GM18858 (cell line): Measurements from ENCODE around the gene PTPRN2.

Experiments used
- ATAC-seq: cut with Tn5 transposase; IDR thresholded peaks from one replicate; pipeline ENCODE4 v1.9.1; 2021; ENCODE audit not compliant: unreplicated experiment

PTPRN2 gene

DNA sequence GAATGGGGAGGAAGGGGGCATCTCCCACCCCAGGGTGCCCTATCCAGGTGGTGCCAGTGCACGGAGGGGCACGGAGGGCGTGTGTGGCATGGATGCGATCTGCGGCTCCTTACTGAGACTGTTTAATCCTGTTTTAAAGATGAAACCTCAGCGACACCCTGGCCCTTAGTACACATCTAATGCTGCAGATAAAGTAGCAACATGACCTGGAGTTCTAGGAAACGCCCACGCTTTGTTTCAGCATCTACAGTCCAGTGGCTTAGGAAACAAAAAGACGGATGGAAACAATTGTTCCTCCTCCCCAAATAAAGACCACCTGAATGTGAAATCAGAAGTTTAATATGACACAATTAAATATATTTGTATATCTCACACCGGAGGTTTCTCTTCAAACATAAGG is 1048.9 kb downstream of the PTPRN2 start:
- no peak for ATAC-seq

DNA sequence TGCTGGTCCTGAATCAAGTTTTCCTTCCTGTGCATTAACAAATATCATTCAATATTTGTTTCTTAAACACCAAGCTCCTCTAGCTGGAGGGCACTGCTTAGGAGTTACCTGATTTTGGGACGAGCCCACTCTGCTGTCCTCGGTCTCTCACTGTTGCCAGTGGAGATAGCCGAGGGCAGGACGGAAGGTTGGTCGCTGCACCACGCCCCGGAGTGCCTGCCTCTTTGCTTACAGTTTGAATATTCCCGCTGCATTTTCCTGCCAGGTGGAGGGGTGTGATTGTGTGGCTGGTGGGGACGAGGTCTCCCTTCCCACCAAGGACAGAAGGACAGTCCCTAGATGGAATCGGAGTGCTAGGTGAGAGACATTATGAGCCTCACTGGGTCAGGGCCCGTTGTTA is 1049.3 kb downstream of the PTPRN2 start:
- ATAC-seq = no peak

DNA sequence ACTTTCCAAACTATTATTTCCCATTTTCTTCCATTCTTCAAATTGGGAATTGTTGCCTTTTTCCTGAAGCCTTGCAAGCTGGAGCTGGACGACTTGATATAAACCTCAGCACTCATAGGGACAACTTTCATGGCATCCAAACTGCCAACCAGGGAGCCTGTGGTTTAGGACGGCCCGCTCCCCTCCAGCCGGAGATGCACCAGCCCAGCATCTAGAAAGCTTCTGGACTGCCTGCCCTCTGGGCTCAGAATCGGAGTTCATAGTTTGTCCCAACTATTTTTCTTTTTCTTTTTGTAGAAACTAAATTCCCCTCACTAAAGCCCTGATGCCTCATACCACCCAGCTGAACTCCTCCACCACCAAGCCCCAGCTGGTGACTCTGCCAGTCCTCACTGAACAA is 1050.6 kb downstream of the PTPRN2 start:
- no peak for ATAC-seq

GRCh38 chr7:157532068-157532467 is 1055.6 kb downstream of the PTPRN2 start:
- ATAC-seq = no peak

GRCh38 chr7:157529768-157530560 is 1057.7 kb downstream of the PTPRN2 start:
- no peak for ATAC-seq

- ATAC-seq = no peak
Measured at GRCh38 chr7:157528785-157529341, 1058.8 kb downstream of the PTPRN2 start.

DNA sequence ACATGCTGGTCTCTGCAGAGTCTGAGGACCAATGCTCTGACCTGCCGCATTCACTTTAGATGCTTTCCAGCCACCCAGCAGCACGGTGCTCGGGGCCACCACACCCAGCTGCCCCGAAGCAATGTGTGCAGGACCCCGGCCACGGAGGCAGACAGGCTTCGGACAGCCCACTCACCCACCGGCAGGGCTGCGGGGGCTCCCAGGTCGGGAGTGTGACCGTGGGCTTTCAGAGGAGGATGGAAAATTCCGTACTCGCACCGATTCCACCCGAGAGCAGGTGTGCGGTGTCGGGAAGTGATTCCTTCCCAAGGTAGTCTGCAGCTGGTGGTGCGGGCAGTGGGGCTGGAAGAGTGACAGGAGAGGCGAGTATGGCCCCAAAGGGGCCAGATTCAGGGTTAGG is 1059.9 kb downstream of the PTPRN2 start:
- ATAC-seq = no peak

DNA sequence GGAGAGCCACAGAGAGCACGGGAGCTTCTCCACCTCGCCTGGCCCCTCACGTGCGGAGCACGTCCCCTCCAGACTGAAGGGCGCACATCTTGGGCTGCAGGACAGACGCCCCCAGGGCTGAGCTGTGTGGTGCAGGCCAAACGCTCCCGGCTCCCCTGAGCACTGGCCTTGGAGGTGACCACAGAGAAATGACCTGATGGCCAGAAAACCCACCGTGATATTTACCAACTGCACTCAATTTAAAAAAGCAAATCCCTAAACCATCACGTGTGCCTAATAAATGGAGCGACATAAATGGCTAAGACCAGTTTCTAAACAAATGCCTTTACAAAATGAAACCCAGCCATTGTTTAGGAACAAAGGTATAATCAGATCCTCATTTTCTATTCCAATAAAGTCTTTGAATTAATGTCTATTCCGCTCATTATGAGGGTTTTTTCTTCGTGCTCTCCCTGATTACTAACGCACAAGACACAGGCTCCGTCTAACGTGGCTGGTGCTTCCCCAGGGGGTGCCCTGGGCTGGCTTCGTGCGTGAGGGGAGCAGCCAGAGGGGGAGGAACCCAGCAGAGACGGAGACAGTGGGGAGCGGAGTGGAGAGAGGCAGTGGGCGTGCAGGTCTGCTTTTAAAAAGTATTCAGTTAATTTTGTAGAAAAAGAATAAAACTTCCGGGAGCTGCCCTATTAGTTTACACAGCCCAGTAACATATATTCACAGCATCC is 1060.5 kb downstream of the PTPRN2 start:
- no peak for ATAC-seq

DNA sequence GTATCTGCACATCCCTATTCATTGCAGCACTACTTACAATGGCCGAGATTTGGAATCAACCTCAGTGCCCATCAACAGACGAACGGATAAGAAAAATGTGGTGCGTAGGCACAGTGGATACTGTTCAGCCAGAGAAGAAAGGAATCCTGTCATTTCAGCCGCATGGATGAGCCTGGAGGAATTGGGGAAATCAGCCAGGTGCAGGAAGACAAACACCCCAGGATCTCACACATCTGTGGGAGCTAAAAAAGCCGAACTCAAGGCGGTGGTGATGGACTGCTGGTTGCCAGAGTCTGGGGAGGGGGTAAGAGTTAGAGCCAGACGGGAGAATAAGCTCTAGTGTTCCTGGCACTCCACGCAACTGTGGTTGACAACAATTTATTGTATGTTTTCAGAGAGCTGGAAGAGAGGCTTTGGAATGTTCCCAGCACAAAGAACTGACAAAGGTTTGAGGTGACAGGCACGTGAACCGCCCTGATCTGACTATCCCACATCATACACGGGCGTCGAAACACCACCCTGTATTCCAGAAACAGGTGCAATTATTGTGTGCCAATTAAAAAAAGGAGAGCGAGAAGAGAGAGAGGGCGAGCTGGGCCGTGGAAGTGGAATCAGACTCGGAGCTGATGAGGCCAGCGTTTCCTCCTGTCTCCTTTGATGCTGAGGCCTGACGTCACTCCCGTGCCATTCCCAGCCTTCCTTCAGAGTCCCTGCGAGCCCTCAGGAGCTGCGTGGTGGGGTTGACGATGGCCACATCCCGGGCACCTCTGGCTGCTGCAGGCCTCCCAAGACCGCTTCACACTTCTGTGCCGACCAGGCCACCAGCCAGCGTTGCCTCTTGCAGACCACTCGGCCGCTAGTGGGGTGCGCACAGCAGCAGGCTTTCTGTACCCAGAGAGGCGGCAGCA is 1061.4 kb downstream of the PTPRN2 start:
- ATAC-seq = no peak

DNA sequence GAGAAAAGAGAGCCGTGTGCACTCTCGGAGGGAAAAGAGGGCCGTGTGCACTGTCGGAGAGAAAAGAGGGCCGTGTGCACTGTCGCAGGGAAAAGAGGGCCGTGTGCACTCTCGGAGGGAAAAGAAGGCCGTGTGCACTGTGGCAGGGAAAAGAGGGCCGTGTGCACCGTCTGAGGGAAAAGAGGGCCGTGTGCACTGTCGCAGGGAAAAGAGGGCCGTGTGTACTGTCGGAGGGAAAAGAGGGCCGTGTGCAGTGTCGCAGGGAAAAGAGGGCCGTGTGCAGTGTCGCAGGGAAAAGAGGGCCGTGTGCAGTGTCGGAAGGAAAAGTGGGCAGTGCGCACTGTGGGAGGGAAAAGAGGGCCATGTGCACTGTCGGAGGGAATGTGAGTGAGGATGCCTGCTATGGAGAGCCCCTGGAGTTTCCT is 1062.1 kb downstream of the PTPRN2 start:
- no peak for ATAC-seq

DNA sequence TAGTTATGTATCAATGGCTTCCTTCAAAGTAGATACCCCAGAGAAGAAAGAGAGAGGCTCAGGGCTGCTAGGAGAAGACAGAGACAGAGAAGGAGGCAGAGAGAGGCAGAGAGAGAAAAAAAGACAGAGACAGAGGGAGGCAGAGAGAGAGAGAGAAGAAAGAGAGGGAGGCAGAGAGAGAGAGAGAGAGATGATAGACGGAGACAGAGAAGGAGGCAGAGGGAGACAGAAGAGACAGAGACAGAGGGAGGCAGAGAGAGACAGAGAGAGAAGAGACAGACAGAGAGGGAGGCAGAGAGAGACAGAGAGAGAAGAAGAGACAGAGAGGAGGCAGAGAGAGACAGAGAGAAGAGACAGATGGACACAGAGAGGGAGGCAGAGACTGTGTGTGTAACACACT is 1062.9 kb downstream of the PTPRN2 start:
- ATAC-seq = no peak

GRCh38 chr7:157523766-157524421 is 1063.7 kb downstream of the PTPRN2 start:
- no peak for ATAC-seq

- no peak for ATAC-seq
Measured at GRCh38 chr7:157523371-157523765, 1064.3 kb downstream of the PTPRN2 start.

DNA sequence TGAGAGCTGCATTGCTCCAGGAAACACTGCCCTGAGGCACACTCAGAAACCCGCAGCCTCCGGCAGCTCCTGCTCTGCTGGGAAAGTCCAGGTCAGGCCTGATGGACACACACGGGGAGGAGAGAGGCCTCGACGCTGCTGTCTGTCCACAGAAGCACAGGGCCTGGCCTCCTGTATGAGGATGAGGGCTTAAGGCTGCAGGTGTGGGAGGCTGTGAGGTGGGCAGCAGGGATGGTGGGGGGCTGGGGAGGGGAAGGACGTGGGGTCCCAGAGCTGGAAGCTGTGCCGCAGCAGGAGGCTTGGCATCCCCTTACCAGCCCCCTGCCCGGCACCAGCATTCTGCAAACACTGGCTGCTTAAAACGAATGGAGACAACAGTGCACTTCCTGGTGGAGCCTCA is 1064.7 kb downstream of the PTPRN2 start:
- ATAC-seq = no peak

DNA sequence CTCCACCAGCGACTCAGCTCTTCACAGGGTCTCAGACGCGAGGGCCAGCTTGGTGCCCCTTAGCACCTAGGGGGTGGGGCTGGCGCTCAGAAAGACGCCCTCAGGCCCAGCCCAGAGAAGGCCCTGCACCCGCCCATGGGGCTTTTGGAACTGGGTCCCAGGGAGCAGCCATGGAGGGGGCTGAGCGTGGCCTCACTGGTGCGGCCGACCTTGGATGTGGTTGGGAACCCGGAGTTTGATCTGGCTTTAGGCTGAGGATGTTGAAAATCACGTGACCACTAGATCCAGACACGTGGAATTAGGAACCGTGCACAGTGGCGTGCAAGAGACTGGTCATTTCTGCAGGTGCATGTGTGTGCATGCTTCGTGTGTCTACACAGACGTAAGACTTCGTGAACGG is 1065.4 kb downstream of the PTPRN2 start:
- ATAC-seq = no peak

DNA sequence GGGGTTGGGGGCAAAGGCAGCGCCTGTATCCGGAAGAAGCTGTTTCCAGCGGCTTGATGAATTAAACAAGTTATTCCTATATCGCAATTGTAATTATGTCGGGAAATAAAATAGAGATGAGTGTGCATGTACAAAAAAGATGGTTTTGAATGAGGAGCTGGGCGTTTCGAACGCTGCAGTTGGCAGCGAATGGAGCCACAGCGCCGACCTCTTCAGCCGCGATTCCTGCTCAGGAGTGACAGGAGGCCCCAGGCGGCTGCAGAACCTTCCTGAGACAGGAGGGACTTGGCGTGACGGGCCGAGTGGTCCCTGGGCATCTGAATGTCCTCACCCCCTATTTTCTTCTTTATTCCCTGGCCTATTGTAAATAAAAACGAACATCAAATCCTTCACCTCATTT is 1065.9 kb downstream of the PTPRN2 start:
- ATAC-seq = no peak

DNA sequence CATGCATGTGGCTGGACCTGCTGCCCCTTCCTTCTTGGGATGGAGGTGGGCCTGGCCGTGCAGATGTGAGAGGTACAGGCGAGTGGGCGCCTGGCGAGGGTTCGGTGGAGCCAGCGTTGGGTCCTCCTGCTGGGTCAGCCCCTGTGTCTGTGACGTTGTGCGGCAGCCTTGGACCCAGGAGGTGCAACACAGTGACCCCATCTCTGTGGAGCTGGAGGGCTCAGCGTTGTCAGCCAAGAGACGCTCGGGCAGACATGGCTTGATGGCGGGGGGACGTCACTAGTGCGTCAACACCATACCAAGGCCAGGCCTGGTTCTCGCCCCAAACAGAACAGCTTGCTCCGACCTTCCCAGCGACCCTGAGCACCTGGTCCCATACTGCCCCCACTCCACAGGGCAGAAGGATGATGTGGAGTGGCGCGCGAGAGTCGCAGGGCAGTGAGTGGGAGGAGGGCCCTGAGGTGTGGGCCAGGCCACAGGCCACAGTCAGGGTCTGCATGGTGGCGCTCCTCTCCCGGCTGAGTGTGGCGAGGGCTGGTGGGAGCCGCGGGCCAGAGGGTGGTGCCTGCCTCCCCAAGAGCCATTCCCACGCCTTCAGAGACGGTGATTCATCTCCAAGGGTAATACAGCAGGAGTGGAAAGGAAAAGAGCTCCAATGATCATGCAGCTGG is 1066.4 kb downstream of the PTPRN2 start:
- no peak for ATAC-seq

DNA sequence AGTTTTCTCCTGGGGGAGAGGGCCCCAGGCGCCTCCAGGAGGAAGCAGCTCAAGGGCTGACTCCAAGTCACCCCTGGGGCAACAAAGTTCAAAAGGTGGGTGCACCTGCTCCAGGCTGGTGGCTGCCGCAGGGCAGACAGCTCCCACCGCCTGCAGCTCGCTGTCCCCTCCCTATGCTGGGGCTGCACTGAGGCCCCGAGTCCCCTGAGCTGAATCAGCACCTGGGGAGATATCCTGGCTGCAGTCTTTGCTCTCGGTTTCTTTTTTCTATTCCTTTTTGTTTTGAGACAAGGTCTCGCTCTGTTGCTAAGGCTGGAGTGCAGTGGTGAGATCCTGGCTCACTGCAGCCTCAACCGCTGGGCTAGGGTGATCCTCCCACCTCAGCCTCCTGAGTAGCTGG is 1067.4 kb downstream of the PTPRN2 start:
- no peak for ATAC-seq

DNA sequence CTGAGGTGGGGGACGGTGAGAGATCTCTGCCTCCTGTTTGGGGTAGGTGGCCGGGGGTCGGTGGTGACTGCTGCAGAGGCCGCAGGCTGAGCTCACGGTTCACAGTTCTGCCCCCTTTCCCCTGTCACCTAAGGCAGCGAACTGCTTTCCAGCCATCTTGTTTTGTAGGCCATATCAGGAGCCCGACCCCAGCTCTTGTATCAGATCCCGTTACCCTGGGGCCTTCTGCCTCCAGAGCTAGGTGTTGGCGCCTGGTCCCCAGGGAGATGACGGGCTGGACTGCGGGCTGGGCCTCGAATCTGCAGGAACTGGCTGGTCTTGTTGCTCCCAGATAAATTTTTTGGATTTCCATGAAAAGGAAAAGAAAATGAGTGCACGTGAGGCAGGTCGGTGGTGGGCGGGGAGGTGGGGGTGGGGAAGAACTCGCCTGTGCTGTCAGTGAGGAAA is 1067.8 kb downstream of the PTPRN2 start:
- no peak for ATAC-seq

DNA sequence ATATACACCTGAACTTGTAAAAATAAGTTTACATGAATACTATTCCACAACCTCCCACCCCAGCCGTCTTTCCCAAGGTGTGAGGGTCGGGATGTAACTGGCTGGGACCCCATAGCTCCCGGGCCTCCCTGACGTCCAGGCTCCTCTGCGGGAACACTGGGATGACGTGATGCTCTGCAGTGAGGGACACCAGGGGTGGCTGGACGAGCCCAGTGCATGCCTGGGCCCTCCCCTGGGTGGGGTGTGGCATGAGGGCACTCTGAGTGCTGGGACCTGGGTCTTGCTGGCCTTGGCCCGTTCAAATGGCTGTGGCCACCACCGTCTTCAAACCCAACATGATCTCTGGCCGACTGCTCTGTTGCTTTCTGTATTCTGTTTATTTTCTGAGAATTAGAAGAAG is 1068.4 kb downstream of the PTPRN2 start:
- ATAC-seq = no peak
